Peyer's patch (tissue), 4 donors: ENCODE data around the gene GRIP1.

Experiments
- CTCF ChIP-seq, 6 experiments: fragments of 450-650 bp in 4 of 6; fragments of 200-600 bp in 2 of 6; sonication (generic) in 1 of 6; IDR thresholded peaks; one replicate each; pipeline ENCODE4 v1.5.1; 2017 to 2019; ENCODE audit warnings: antibody characterized with exemption in 6 of 6, mild to moderate bottlenecking in 3 of 6, moderate library complexity in 1 of 6
- POLR2A ChIP-seq, 2 donors: fragments of 450-650 bp; IDR thresholded peaks; one replicate each; pipeline ENCODE4 v1.5.1; 2017; ENCODE audit warnings: antibody characterized with exemption in 2 of 2, mild to moderate bottlenecking in 2 of 2, moderate library complexity in 2 of 2

DNA sequence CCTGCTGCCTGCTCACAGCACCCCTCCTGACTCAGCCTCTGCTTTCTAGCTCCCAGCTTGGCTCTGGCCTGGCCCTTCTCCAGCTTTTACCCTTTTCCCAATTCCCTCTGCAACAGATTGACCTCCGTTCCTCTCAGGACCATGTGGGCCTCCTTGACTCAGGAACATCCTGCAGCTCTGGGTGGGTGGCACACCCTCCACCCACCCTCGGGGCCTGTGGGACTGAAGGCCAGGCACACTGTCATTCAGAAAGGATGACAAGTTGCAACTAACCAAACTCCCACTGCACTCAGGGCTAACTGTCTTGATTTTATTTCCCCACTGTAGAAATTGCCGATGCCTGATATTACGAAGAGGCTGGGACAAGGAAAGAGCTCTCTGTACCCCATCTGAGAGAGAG lies 317.2 kb downstream of the GRIP1 start:
- no peak for TF ChIP-seq CTCF (IDR thresholded peaks at IDR 0.05)
- TF ChIP-seq POLR2A (IDR thresholded peaks at IDR 0.05), result no peak
